Uterus (tissue), 4 donors: ENCODE results near the gene GAPVD1. TPM values are rescaled to one million over a fixed set of nuclear protein-coding genes. Genes with fewer than 3 reads are reported as not detected.
"Not testable (repeated sequence)": the region's sequence is repeated elsewhere in the genome, so short reads cannot be mapped to it uniquely, and the experiment has no call there.

Experiments used
- DNase-seq, 2 donors: peaks; one replicate each; pipeline ENCODE4 v3.0.0-alpha.2; 2019 to 2020
- H3K27ac ChIP-seq, 2 donors: fragments of 200-600 bp; sonication (generic); 1 replicate in 1 of 2; 2 replicates in 1 of 2; pipeline ENCODE4 v1.5.1; 2016 to 2018
- H3K27me3 ChIP-seq, 2 donors: fragments of 200-600 bp; sonication (generic); one replicate each; pipeline ENCODE4 v1.5.1; 2018 to 2019; ENCODE audit warnings: control low read depth in 1 of 2
- H3K36me3 ChIP-seq, 2 donors: fragments of 200-600 bp; sonication (generic); one replicate each; pipeline ENCODE4 v1.5.1; 2019; ENCODE audit warnings: control low read depth in 1 of 2
- H3K4me1 ChIP-seq, 2 donors: fragments of 200-600 bp; sonication (generic); one replicate each; pipeline ENCODE4 v1.5.1; 2018 to 2019; ENCODE audit warnings: control low read depth in 1 of 2
- H3K4me3 ChIP-seq, 2 donors: fragments of 200-600 bp; sonication (generic); 1 replicate in 1 of 2; 2 replicates in 1 of 2; pipeline ENCODE4 v1.5.1; 2018 to 2019; ENCODE audit warnings: mild to moderate bottlenecking in 1 of 2
- H3K9me3 ChIP-seq, 2 donors: fragments of 200-600 bp; sonication (generic); one replicate each; pipeline ENCODE4 v1.5.1; 2019; ENCODE audit warnings: control low read depth in 1 of 2
- CTCF ChIP-seq, 4 experiments: fragments of 200-600 bp in 2 of 4; fragments of 450-650 bp in 2 of 4; sonication (generic) in 2 of 4; IDR thresholded peaks; one replicate each; pipeline ENCODE4 v1.5.1; 2016 to 2019; ENCODE audit warnings: antibody characterized with exemption in 4 of 4, mild to moderate bottlenecking in 2 of 4, moderate library complexity in 1 of 4
- POLR2A ChIP-seq, 2 donors: fragments of 450-650 bp; IDR thresholded peaks; one replicate each; pipeline ENCODE4 v1.6.1; 2016; ENCODE audit warnings: antibody characterized with exemption in 2 of 2, mild to moderate bottlenecking in 1 of 2, moderate library complexity in 1 of 2
- intact Hi-C: fragments of 100-400 bp; cut with DNase I; formaldehyde crosslinking; loops from one replicate; pipeline ENCODE4 v1.15.1; 2023; ENCODE audit warnings: low total_unique reads
- total RNA-seq, 4 donors: library from RNA; depleted of rRNA in 3 of 4; stranded (reverse); fragments of >200 nt in 3 of 4; gene quantifications; one replicate each; pipeline versions ENCODE4 v1.1.0 to v1.2.4, GENCODE V29; 2014 to 2023
- donor health status: DM: yes; HTN: yes; CAD: no.

Gene GAPVD1
- total RNA-seq, 4 donors from 2014 or later, result 41.0 to 73.8 (median 64.0) TPM

GRCh38 chr9:125280945-125281344 lies 19.3 kb downstream of the GAPVD1 start:
- Histone ChIP-seq H3K27me3 (no peaks in the 10 kb centered on the region), H3K4me1 (no peaks in the 10 kb centered on the region), H3K36me3 (no peaks in the 10 kb centered on the region), H3K27ac (no peak overlapping the region), H3K9me3 (no peaks in the 10 kb centered on the region), H3K4me3 (no peak overlapping the region)
- TF ChIP-seq POLR2A (IDR thresholded peaks at IDR 0.05), result no peak
- TF ChIP-seq CTCF (IDR thresholded peaks at IDR 0.05), result no peak
- intact Hi-C loops, result no loop called here
- no peak for DNase-seq

- peaks cover 0 to 3% of the 10 kb centered on the region in 2 donors for H3K4me1 ChIP-seq
- intact Hi-C loops, result no loop called here
- no peak overlapping the region for H3K4me3 ChIP-seq
- H3K36me3 ChIP-seq, result no peaks in the 10 kb centered on the region
- no peak overlapping the region for H3K27ac ChIP-seq
- TF ChIP-seq POLR2A (IDR thresholded peaks at IDR 0.05) (no peak), CTCF (IDR thresholded peaks at IDR 0.05) (no peak)
- no peaks in the 10 kb centered on the region for H3K9me3 ChIP-seq
- DNase-seq, result no peak
- H3K27me3 ChIP-seq, result no peaks in the 10 kb centered on the region
Measured at GRCh38 chr9:125284855-125285254, 23.2 kb downstream of the GAPVD1 start.

GRCh38 chr9:125286935-125287433 lies 25.4 kb downstream of the GAPVD1 start:
- H3K36me3 ChIP-seq, H3K27ac ChIP-seq, H3K27me3 ChIP-seq, H3K4me3 ChIP-seq, H3K9me3 ChIP-seq, intact Hi-C loops, H3K4me1 ChIP-seq, DNase-seq: not testable (repeated sequence)

GRCh38 chr9:125293134-125293533 lies 31.5 kb downstream of the GAPVD1 start:
- H3K9me3 ChIP-seq, result no peaks in the 10 kb centered on the region
- TF ChIP-seq CTCF (IDR thresholded peaks at IDR 0.05) (no peak), POLR2A (IDR thresholded peaks at IDR 0.05) (no peak)
- no peaks in the 10 kb centered on the region for H3K27me3 ChIP-seq
- H3K4me1 ChIP-seq, result peaks cover 0 to 3% of the 10 kb centered on the region in 2 donors
- intact Hi-C loops, result no loop called here
- no peak overlapping the region for H3K4me3 ChIP-seq
- no peak for DNase-seq
- no peak overlapping the region for H3K27ac ChIP-seq
- H3K36me3 ChIP-seq, result no peaks in the 10 kb centered on the region

- Histone ChIP-seq H3K4me1 (no peaks in the 10 kb centered on the region), H3K36me3 (no peaks in the 10 kb centered on the region), H3K27me3 (no peaks in the 10 kb centered on the region), H3K27ac (no peak overlapping the region), H3K4me3 (no peak overlapping the region), H3K9me3 (no peaks in the 10 kb centered on the region)
- no peak for DNase-seq
- intact Hi-C loops, result no loop called here
- TF ChIP-seq POLR2A (IDR thresholded peaks at IDR 0.05) (no peak), CTCF (IDR thresholded peaks at IDR 0.05) (no peak)
Measured at GRCh38 chr9:125295657-125296056, 34.0 kb downstream of the GAPVD1 start.

GRCh38 chr9:125296843-125297372 lies 35.3 kb downstream of the GAPVD1 start:
- no peaks in the 10 kb centered on the region for H3K36me3 ChIP-seq
- no peak overlapping the region for H3K4me3 ChIP-seq
- H3K4me1 ChIP-seq, result no peaks in the 10 kb centered on the region
- intact Hi-C loops, result no loop called here
- no peaks in the 10 kb centered on the region for H3K9me3 ChIP-seq
- TF ChIP-seq POLR2A (IDR thresholded peaks at IDR 0.05) (no peak), CTCF (IDR thresholded peaks at IDR 0.05) (no peak)
- no peaks in the 10 kb centered on the region for H3K27me3 ChIP-seq
- H3K27ac ChIP-seq, result no peak overlapping the region
- no peak for DNase-seq
